Measurements from ENCODE around the gene PTPN1.

DNA sequence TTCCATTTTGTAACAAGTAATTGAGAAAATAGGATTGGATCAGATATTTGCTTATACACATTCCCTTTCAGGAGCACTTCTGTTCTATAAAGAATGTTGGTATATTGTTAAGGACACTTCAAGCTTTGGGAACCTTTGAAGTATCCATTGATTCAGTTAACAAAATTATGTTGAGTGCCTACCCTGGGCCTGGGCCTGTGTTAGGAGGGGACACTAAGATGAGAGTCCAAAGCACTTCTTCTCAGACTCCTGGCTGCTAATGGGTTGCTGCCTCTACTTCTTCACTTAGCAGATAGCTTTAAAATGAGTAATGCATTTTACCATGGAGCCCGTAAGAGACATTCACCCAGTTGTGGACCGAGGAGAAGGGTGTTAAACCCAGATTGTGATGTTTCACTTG is 40.3 kb downstream of the PTPN1 start:
- TF ChIP-seq RAD21 (CRISPR knock-in tag; IDR thresholded peaks at IDR 0.05) = no peak
- TF ChIP-seq SMC3 (IDR thresholded peaks at IDR 0.05; ENCODE audit: low read length) = no peak
- TF ChIP-seq, protein P1, sequence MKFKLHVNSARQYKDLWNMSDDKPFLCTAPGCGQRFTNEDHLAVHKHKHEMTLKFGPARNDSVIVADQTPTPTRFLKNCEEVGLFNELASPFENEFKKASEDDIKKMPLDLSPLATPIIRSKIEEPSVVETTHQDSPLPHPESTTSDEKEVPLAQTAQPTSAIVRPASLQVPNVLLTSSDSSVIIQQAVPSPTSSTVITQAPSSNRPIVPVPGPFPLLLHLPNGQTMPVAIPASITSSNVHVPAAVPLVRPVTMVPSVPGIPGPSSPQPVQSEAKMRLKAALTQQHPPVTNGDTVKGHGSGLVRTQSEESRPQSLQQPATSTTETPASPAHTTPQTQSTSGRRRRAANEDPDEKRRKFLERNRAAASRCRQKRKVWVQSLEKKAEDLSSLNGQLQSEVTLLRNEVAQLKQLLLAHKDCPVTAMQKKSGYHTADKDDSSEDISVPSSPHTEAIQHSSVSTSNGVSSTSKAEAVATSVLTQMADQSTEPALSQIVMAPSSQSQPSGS (CRISPR knock-in tag; IDR thresholded peaks at IDR 0.05) = no peak
